GM19372 (cell line): ENCODE results near the gene FBXO36.

ENCODE experiments used
- ATAC-seq: cut with Tn5 transposase; IDR thresholded peaks from one replicate; pipeline ENCODE4 v1.9.1; 2021; ENCODE audit warnings: mild to moderate bottlenecking, low read depth, moderate library complexity; ENCODE audit not compliant: unreplicated experiment

FBXO36 gene

GRCh38 chr2:230043025-230043424 lies 120.7 kb downstream of the FBXO36 start:
- ATAC-seq, result no peak

GRCh38 chr2:230043461-230043860 lies 121.2 kb downstream of the FBXO36 start:
- ATAC-seq, result no peak

DNA sequence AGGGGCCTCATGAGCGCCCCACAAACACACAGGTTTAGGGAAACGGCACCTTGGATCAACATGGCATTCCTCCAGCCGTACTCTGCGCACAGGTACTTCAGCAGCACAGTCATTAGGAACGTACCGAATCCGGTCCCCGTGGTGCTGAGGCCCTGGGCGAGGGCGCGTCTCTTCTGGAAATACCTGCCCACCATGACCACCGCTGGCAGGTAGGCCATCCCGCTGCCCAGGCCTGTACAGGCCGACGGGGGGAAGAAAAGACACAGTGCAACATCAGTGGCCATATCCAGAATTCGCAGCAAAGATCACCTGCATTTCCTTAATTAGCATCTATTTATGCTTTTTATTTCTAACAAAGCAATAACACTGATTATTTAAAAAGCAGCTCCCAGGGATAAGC lies 124.2 kb downstream of the FBXO36 start:
- ATAC-seq, result no peak

DNA sequence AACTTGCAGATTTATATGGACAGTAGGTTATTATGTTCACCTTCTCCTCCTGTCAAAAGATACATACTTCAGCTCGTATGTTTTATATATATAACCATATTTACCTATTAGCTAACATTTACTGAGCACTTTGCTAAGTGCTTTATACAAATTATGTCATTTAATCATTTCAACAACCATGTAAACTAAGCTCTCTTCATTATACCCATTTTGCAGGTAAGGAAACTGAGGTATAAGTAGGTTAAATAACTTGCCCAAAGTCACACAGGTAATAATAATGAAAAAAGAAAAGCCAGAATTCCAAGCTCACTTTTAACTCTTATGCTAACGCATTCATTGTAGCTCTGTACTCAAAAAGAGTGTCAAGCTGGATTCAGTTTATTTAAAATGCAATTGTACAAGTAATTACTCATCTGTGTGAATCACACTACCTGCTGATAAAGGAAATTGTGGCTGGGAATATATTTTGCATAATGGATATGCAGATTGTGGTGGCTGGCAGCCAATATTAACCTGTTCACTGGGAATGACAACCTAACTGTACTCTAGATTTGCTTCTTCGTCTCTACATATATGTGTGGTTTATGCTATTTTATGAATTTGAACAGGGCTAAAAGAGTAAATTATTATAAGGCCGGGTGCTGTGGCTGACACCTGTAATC lies 125.8 kb downstream of the FBXO36 start:
- no peak for ATAC-seq

DNA sequence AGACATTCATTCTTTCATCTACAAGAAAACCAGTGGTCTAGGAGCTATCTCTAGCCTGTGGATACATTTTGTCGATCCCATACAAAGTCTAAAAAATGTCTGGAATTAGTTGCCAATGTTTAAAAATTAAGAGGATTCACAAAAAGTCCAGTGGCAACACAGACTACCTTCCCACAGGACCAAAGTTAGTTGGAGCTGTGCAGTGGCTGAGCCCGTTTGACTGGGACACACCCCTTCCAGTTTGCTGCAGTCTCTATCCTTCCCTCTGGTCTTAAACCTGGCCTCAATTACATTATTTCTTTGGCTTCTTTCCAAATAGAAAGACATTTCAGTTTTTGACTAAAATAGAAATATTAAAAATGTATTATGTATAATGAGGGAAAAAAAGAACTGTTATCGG lies 127.8 kb downstream of the FBXO36 start:
- ATAC-seq, result no peak

GRCh38 chr2:230052299-230052698 lies 130.0 kb downstream of the FBXO36 start:
- ATAC-seq, result no peak

- ATAC-seq, result no peak
These were observed 131.6 kb downstream of the FBXO36 start for GRCh38 chr2:230053753-230054478.

- no peak for ATAC-seq
These were observed 138.5 kb downstream of the FBXO36 start for GRCh38 chr2:230060672-230061293.
